ENCODE measurements around the gene SUCLA2. TPM values are rescaled to one million over a fixed set of nuclear protein-coding genes. Genes with fewer than 3 reads are reported as not detected.

SUCLA2 gene
- total and polyA plus RNA-seq, 2 donors (not counting 3 experiments of a cell fraction or from before 2014, with no cell fraction given): 13.6 to 37.0 TPM

DNA sequence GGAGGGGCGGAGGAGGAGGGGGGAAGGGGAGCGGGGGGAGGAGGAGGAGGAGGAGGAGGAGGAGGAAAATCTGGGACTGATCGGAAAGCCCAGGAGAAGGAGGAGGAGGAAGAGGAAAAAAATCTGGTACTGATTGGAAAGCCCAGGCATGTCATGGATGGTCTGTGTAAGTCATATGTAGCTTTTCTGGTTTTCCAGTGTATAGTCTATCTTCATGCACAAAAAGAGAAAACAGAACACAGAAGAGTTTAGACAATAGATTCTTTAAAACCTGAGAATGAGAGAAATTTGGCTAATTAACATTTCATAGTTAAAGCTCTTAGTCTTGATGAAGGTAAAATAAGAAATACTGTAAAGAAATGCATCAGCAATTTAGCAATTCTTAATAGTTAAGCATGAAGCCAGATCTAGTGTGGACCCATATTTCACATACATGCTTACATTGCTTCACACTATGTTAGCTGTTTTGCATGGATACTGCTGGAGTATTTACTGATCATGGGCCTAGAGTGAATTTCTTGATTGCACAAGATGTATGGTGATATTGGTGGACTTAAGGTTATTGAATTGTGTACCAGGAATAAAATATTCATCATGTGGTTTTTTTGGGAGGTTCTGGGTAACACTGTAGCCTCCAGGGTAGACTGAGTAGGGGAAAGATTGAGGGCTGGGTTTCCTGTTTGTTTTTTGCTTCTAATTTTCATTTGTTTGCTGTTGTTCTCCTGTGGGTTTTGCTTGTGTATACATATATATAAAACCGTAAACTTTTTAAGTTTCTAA lies 41.4 kb downstream of the SUCLA2 start:
- peaks cover 5% of the 10 kb centered on the region for H3K9me3 ChIP-seq (replicated peaks; ENCODE audit: control insufficient read depth, insufficient read depth, low read length)
- H3K4me3 ChIP-seq (replicated peaks in 1 of 3; ENCODE audit: insufficient read depth in 1 of 3, low read depth in 1 of 3, low read length in 3 of 3): no peak overlapping the region
- BruUV-seq (replicated peaks): no TSS peak
- H4K20me1 ChIP-seq (replicated peaks; ENCODE audit: control insufficient read depth, extremely low read depth, insufficient read depth, low read length): no peaks in the 10 kb centered on the region
- H3K27me3 ChIP-seq (ENCODE audit: control insufficient read depth in 2 of 2, insufficient read depth in 2 of 2, low read length in 2 of 2): no peaks in the 10 kb centered on the region
- intact Hi-C loops (cut with micrococcal nuclease): no loop called here
- no peaks in the 10 kb centered on the region for H3K9me1 ChIP-seq (replicated peaks; ENCODE audit: control insufficient read depth, extremely low read depth, insufficient read depth, low read length)
- no peak for FAIRE-seq
- H3K4me2 ChIP-seq (ENCODE audit: insufficient read depth, low read length): no peak overlapping the region
- no peak overlapping the region for H2AFZ ChIP-seq (ENCODE audit: low read depth, low read length)
- CTCF ChIA-PET: no interaction called here
- H3K79me2 ChIP-seq (ENCODE audit: control insufficient read depth, insufficient read depth, low read length): no peaks in the 10 kb centered on the region
- peaks cover 2% of the 10 kb centered on the region in 2 experiments for H3K36me3 ChIP-seq (ENCODE audit: control insufficient read depth in 2 of 2, extremely low read depth in 1 of 2, insufficient read depth in 2 of 2, low read length in 2 of 2)
- DNase-seq (ENCODE audit: low read depth, low spot score): no peak
- H3K9ac ChIP-seq (replicated peaks; ENCODE audit: extremely low read depth, insufficient read depth, low read length): no peak overlapping the region
- POLR2A ChIA-PET: no interaction called here
- no peak overlapping the region for H3K27ac ChIP-seq (ENCODE audit: insufficient read depth, low read depth, low read length)
- no peak for TF ChIP-seq POLR2AphosphoS5 (IDR thresholded peaks at IDR 0.05; ENCODE audit: insufficient read depth, low read depth, low read length)
- TF ChIP-seq POLR2A (IDR thresholded peaks at IDR 0.05; ENCODE audit: low read depth, low read length): no peak
- TF ChIP-seq, protein P1, sequence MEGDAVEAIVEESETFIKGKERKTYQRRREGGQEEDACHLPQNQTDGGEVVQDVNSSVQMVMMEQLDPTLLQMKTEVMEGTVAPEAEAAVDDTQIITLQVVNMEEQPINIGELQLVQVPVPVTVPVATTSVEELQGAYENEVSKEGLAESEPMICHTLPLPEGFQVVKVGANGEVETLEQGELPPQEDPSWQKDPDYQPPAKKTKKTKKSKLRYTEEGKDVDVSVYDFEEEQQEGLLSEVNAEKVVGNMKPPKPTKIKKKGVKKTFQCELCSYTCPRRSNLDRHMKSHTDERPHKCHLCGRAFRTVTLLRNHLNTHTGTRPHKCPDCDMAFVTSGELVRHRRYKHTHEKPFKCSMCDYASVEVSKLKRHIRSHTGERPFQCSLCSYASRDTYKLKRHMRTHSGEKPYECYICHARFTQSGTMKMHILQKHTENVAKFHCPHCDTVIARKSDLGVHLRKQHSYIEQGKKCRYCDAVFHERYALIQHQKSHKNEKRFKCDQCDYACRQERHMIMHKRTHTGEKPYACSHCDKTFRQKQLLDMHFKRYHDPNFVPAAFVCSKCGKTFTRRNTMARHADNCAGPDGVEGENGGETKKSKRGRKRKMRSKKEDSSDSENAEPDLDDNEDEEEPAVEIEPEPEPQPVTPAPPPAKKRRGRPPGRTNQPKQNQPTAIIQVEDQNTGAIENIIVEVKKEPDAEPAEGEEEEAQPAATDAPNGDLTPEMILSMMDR (IDR thresholded peaks at IDR 0.05; ENCODE audit: extremely low read depth in 1 of 2, insufficient read depth in 1 of 2, low read depth in 1 of 2, low read length in 2 of 2): no peak
- no peak for TF ChIP-seq EZH2 (IDR thresholded peaks at IDR 0.05; ENCODE audit: borderline replicate concordance, low read depth, low read length, severe bottlenecking)
- TF ChIP-seq FOS (IDR thresholded peaks at IDR 0.05; ENCODE audit: borderline replicate concordance, insufficient read depth, low read length): no peak
- TF ChIP-seq JUN (IDR thresholded peaks at IDR 0.05; ENCODE audit: borderline replicate concordance, insufficient read depth, insufficient read length, low read depth): no peak
- TF ChIP-seq, protein P2, sequence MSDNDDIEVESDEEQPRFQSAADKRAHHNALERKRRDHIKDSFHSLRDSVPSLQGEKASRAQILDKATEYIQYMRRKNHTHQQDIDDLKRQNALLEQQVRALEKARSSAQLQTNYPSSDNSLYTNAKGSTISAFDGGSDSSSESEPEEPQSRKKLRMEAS (IDR thresholded peaks at IDR 0.05; ENCODE audit: insufficient read depth, insufficient read length): no peak
- no peaks in the 10 kb centered on the region for H3K4me1 ChIP-seq (ENCODE audit: control insufficient read depth, extremely low read depth, insufficient read depth, low read length)
- dilution Hi-C loops (cut with MboI; ENCODE audit: extremely low pct_ligation_motif_present, low sequenced_read_pairs): no loop called here

Measured in endothelial cell of umbilical vein (primary cell).